Right atrium auricular region (tissue), 2 donors: ENCODE results near the gene LCORL. TPM values are rescaled to one million over a fixed set of nuclear protein-coding genes. Genes with fewer than 3 reads are reported as not detected.

Experiments used
- DNase-seq: peaks from one replicate; pipeline ENCODE4 v3.0.0-alpha.2; 2019; ENCODE audit warnings: low spot score
- H3K27ac ChIP-seq, 2 donors: fragments of 200-600 bp; sonication (generic); 1 replicate in 1 of 2; 2 replicates in 1 of 2; pipeline ENCODE4 v1.5.1; 2016 to 2019
- H3K27me3 ChIP-seq, 2 donors: fragments of 200-600 bp; sonication (generic); one replicate each; pipeline versions ENCODE4 v1.5.1 to v1.6.0; 2017 to 2019
- H3K36me3 ChIP-seq: fragments of 200-600 bp; sonication (generic); one replicate; pipeline ENCODE4 v1.5.1; 2016
- H3K4me1 ChIP-seq, 2 donors: fragments of 200-600 bp; sonication (generic); one replicate each; pipeline versions ENCODE4 v1.5.1 to v1.6.0; 2017 to 2019
- H3K4me3 ChIP-seq, 2 donors: fragments of 200-600 bp; sonication (generic); 1 replicate in 1 of 2; 2 replicates in 1 of 2; pipeline ENCODE4 v1.5.1; 2017 to 2019; ENCODE audit warnings: mild to moderate bottlenecking in 1 of 2, moderate library complexity in 1 of 2
- H3K9me3 ChIP-seq, 2 donors: fragments of 200-600 bp; sonication (generic); one replicate each; pipeline ENCODE4 v1.5.1; 2019
- total RNA-seq, 2 donors: library from RNA; depleted of rRNA; stranded (reverse); fragments of >200 nt; gene quantifications; one replicate each; pipeline ENCODE4 v1.1.0, GENCODE V29; 2016
- TF ChIP-seq, protein P1 (sequence below), 2 donors: fragments of 200-600 bp; sonication (generic); IDR thresholded peaks; one replicate each; pipeline ENCODE4 v1.5.1; 2019; ENCODE audit warnings: antibody characterized with exemption in 2 of 2

LCORL gene
- total RNA-seq, 2 donors from 2014 or later = 8.8 to 12.3 TPM

DNA sequence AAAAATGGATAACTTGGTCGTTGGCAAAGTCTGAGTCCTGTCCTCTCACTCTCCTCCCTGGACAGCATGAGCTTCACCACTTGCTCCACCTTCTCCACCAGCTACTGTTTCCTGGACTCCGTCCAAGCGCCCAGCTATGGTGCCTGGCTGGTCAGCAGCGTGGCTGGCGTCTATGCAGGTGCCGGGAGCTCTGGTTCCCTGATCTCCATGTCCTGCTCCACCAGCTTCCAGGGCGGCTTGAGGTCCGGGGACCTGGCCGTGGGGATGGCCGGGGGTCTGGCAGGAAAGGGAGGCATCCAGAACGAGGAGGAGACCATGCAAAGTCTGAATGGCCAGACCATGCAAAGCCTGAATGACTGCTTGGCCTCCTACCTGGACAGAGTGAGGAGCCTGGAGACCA is 109.9 kb downstream of the LCORL start:
- no peaks in the 10 kb centered on the region for H3K4me1 ChIP-seq
- TF ChIP-seq, protein P1, sequence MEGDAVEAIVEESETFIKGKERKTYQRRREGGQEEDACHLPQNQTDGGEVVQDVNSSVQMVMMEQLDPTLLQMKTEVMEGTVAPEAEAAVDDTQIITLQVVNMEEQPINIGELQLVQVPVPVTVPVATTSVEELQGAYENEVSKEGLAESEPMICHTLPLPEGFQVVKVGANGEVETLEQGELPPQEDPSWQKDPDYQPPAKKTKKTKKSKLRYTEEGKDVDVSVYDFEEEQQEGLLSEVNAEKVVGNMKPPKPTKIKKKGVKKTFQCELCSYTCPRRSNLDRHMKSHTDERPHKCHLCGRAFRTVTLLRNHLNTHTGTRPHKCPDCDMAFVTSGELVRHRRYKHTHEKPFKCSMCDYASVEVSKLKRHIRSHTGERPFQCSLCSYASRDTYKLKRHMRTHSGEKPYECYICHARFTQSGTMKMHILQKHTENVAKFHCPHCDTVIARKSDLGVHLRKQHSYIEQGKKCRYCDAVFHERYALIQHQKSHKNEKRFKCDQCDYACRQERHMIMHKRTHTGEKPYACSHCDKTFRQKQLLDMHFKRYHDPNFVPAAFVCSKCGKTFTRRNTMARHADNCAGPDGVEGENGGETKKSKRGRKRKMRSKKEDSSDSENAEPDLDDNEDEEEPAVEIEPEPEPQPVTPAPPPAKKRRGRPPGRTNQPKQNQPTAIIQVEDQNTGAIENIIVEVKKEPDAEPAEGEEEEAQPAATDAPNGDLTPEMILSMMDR (IDR thresholded peaks at IDR 0.05) = no peak
- no peaks in the 10 kb centered on the region for H3K27me3 ChIP-seq
- H3K9me3 ChIP-seq = no peaks in the 10 kb centered on the region
- no peaks in the 10 kb centered on the region for H3K36me3 ChIP-seq
- H3K4me3 ChIP-seq = no peak overlapping the region
- DNase-seq = no peak
- no peak overlapping the region for H3K27ac ChIP-seq

DNA sequence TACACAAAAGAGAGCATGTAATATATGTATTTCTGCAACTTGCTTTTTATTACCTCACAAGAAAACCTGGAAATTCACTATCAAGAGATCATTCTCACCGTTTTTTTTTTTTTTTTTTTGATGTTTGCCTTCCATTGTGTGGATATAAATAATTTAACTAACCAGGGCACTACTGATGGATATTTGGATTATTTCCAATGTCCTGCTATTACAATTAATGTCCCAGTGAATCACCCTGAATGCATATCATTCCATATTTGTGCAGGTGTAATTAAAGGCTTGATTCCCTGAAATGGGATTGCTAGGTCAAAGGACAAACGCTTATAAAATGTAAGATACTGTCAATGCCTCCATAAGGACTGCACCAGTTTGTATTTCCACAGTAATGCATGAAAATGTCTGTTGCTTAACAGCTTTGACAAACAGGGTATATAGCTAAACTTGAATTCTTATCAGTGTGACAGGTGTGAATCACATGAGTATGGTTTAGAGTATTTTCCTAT is 123.0 kb downstream of the LCORL start:
- no peak for DNase-seq
- H3K36me3 ChIP-seq = no peaks in the 10 kb centered on the region
- H3K4me3 ChIP-seq = no peak overlapping the region
- no peak overlapping the region for H3K27ac ChIP-seq
- no peaks in the 10 kb centered on the region for H3K27me3 ChIP-seq
- no peaks in the 10 kb centered on the region for H3K4me1 ChIP-seq
- TF ChIP-seq, protein P1 (IDR thresholded peaks at IDR 0.05) = no peak
- no peaks in the 10 kb centered on the region for H3K9me3 ChIP-seq

DNA sequence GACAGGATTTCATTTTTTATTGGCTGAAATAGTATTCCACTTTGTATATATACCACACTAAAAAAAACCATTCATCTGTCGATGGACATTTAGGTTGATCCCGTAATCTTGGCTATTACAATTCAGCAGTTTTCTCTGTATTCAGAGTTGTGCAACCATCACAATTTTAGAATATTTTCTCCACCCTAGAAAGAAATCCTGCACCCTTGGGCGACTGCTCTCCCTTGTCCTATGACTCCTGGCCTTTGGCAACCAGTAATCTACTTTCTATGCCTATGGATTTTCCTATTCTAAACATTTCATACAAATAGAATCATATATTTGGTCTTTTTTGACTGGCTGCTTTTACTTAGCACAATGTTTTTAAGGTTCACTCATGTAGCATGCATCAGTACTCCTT is 126.1 kb downstream of the LCORL start:
- no peaks in the 10 kb centered on the region for H3K36me3 ChIP-seq
- no peaks in the 10 kb centered on the region for H3K9me3 ChIP-seq
- no peak for DNase-seq
- no peak overlapping the region for H3K4me3 ChIP-seq
- TF ChIP-seq, protein P1 (IDR thresholded peaks at IDR 0.05) = no peak
- H3K27ac ChIP-seq = no peak overlapping the region
- no peaks in the 10 kb centered on the region for H3K27me3 ChIP-seq
- H3K4me1 ChIP-seq = no peaks in the 10 kb centered on the region

DNA sequence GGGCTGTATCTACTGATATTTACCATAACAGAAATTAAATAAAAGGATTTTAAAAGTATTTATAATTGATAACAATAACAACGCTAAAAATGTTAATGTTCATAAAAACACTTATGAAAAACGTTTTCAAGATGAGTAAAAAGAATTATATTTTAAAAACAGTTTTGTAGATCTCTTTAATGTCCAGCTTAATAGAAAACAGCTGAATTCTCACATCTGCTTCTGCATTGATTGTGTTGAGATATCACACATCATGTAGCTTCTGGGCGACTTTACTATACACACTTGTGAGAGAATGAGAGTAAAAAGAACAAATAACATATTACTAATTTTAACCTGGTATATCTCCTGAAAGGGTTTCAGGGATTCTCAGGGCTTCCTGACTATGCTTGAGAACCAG is 127.1 kb downstream of the LCORL start:
- Histone ChIP-seq H3K4me3 (no peak overlapping the region), H3K27ac (no peak overlapping the region), H3K9me3 (no peaks in the 10 kb centered on the region), H3K27me3 (no peaks in the 10 kb centered on the region), H3K36me3 (no peaks in the 10 kb centered on the region), H3K4me1 (no peaks in the 10 kb centered on the region)
- no peak for DNase-seq
- TF ChIP-seq, protein P1 (IDR thresholded peaks at IDR 0.05) = no peak

DNA sequence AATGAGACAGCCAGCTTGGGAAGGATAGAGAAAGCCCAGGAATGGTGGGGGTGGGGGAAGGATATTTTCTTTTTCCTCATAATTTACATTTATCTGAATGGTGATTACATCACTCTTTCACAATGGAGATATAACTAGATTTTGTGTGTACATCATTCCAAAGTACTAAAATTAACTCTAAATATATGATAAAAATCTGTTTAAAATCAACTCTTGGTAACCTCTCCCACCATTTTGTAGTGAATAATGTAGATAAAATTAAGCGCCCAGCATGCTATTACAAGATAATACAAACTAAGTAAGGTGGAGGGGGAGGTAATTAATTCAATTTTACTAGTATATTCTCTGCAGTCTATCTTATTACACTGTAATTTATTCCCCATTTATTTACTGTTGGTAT is 131.9 kb downstream of the LCORL start:
- H3K9me3 ChIP-seq = no peaks in the 10 kb centered on the region
- H3K27ac ChIP-seq = no peak overlapping the region
- no peak for DNase-seq
- TF ChIP-seq, protein P1 (IDR thresholded peaks at IDR 0.05) = no peak
- H3K4me1 ChIP-seq = no peaks in the 10 kb centered on the region
- no peaks in the 10 kb centered on the region for H3K27me3 ChIP-seq
- no peak overlapping the region for H3K4me3 ChIP-seq
- H3K36me3 ChIP-seq = no peaks in the 10 kb centered on the region

DNA sequence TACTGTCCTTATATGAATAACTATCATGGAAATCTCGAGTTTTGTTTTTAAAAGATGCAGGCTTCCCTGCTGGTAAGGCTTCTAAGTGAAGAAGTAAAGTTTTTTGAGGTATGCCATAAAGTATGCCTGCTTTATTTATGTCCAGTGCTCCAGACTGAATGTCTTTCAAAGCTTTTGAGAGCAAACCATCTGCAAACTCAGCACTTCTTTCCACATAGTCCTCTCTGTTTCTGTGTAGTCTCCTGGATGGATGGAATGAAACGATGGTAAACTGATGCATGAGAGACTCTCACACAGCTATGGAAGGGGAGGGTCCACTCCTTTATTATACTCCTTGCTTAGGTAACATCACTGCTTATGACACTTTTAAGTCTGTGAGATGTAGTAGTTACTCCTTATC is 137.0 kb downstream of the LCORL start:
- H3K4me1 ChIP-seq = no peaks in the 10 kb centered on the region
- H3K27ac ChIP-seq = no peak overlapping the region
- H3K27me3 ChIP-seq = no peaks in the 10 kb centered on the region
- no peaks in the 10 kb centered on the region for H3K9me3 ChIP-seq
- DNase-seq = no peak
- H3K4me3 ChIP-seq = no peak overlapping the region
- H3K36me3 ChIP-seq = no peaks in the 10 kb centered on the region
- TF ChIP-seq, protein P1 (IDR thresholded peaks at IDR 0.05) = no peak
